GM12865 (cell line): ENCODE data around the gene PDGFB.

ENCODE experiments used
- DNase-seq: peaks from one replicate; pipeline ENCODE4 v3.0.0; 2010; ENCODE audit warnings: low read depth
- H3K4me3 ChIP-seq: 2 replicates; pipeline ENCODE4 v1.5.1; 2011; ENCODE audit warnings: mild to moderate bottlenecking, low read depth, low read length, control low read depth
- TF ChIP-seq, protein P1 (sequence below): IDR thresholded peaks from 2 replicates; pipeline ENCODE4 v1.5.1; 2011; ENCODE audit warnings: low read length, control low read depth, low read depth, inconsistent platforms; ENCODE audit not compliant: insufficient read depth; ENCODE audit errors: missing control alignments

Gene PDGFB

DNA sequence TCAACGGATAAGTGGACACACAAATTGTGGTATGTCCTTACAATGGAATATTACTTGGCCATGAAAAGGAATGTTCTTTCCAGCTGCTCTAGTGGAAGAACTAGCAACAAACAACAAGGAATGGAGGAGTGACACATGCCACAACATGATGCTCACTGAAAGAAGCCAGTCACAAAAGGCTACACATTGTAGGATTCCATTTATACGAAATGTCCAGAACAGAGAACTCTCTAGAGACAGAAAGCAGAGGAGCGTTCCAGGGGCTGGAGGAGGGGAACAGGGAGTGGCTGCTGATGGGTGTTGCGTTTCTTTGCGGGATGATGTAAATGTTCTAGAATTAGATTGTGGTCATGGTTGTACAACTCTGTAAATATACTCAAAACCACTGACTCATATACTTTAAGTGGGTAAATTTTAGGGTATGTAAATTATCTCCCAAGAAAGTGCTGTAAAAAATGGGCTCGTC, 32.4 kb upstream of the PDGFB start:
- DNase-seq, result no peak
- no peak overlapping the region for H3K4me3 ChIP-seq
- TF ChIP-seq, protein P1, sequence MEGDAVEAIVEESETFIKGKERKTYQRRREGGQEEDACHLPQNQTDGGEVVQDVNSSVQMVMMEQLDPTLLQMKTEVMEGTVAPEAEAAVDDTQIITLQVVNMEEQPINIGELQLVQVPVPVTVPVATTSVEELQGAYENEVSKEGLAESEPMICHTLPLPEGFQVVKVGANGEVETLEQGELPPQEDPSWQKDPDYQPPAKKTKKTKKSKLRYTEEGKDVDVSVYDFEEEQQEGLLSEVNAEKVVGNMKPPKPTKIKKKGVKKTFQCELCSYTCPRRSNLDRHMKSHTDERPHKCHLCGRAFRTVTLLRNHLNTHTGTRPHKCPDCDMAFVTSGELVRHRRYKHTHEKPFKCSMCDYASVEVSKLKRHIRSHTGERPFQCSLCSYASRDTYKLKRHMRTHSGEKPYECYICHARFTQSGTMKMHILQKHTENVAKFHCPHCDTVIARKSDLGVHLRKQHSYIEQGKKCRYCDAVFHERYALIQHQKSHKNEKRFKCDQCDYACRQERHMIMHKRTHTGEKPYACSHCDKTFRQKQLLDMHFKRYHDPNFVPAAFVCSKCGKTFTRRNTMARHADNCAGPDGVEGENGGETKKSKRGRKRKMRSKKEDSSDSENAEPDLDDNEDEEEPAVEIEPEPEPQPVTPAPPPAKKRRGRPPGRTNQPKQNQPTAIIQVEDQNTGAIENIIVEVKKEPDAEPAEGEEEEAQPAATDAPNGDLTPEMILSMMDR, result no peak

DNA sequence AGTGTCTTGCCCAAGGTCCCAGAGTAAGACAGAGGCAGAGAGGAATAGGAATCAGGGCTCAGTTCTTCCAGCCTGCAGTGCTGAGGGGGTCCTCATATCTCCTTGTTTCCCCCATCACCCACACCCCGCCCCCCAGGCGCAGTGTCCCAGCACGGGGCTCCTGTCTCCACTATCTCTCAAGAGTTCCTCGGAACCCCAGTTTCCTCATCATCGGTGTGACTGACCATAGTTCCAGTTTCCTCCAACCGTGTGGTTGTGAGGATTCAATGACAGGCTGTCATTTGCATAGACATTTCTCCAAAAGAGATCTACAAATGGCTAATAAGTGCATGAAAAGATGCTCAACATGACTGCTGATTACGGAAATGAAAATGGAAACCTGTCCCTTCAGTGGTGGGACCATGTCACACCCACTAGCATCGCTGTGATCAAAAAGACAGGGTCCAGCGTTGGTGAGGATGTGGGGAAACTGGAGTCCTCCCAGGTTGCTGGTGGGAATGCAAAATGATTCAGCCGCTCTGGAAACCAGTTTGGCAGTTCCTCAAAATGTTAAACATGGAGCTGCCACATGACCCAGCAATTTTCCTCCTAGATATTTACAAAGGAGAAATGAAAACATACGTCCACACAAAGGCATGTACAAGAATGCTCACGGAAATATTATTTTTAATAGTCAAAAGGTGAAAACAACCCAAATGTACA, 31.8 kb upstream of the PDGFB start:
- no peak overlapping the region for H3K4me3 ChIP-seq
- DNase-seq, result no peak
- TF ChIP-seq, protein P1, result no peak

DNA sequence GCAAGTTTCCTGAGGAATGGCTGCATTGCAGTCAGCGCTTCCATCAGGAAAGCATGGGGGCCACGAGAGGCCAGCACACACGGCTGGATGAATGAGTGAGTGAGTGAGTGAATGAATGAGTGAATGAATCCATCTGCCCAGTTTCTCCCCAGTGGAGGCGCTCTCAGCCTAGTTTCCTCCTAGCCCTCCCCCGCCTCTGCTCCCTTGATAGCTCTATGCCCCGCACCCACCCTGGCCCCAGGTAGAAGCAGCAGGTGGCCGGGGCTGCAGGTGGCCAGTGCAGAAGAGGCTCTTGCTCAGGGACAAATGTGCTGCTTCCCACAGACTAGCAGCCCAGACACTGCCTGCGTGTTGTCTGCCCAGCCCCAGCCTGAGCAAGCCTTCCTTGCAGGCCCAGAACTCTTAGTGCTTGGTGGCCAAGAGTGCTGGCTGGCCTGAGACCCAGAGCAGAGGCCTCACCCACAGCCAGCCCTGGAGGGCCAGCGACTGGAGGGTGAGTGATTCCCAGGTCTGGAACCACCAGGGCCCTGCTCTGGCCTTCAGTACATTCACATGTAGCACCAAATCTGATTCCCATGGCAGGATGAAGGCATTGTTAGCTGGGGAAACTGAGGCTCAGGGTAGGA, 31.1 kb upstream of the PDGFB start:
- TF ChIP-seq, protein P1, result no peak
- no peak for DNase-seq
- H3K4me3 ChIP-seq, result no peak overlapping the region

DNA sequence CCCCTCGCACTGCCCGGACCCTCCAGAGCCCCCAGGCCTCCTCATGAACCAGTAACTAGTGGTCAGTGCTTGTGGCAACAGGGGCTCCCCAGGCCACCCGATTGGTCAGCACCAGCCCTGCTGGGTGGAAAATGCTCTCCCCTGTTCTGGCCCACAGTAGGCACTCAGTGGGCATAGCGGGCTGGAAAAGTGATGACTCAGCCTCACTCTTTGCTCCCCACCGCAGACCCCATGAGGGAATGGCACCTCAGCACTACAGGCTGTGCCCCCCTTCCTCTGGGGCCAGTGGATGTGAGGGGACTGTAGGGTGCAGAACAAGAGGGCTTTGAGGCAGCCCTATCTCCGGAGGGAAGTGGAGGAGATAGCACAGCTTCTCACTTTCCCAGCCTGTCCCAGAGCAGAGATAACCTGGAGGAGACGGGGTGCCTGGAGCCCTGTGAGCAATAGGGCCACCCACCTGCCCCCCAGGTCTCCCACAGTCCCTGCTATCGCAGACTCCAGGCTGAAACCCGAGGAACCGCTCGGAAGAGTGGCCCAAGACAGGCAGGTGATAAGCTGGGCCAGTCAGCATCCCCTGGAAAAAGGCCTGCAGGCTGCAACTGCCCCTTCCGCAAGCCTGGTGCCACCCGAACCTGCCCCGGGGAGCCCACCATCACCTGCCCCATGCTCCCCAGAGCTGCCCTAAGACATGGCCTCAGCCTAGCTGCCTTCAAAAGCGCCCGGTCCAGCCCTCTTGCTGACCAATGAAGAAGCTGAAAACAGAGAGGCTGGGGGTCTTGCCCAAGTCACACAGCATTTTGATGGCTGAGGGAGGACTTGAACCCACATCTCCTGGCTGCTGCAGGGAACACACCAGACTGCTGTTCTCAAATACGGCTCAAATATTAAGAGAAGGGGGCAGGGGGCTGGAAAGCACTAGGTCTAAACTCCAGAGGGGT, 29.4 kb upstream of the PDGFB start:
- H3K4me3 ChIP-seq, result no peak overlapping the region
- TF ChIP-seq, protein P1, result no peak
- no peak for DNase-seq

DNA sequence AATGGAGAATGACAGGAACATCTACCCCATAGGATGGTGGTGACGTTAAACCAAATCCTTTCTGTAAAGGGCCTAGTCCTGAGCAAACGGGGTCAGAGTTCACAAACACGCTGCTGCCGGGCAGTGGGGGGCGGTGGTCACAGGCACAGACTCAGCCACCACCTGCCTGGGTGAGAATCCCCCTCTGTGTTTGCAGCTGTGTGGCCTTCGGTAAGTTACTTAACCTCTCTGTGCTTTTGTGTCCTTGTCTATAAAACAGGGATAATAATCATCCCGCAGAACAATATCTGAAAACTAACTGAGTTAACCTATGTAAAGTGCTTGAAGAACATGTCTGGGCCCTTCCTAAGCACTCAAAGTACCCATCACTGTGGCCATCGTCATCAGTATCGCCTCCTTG, 26.0 kb upstream of the PDGFB start:
- TF ChIP-seq, protein P1, result no peak
- H3K4me3 ChIP-seq, result no peak overlapping the region
- DNase-seq, result no peak

DNA sequence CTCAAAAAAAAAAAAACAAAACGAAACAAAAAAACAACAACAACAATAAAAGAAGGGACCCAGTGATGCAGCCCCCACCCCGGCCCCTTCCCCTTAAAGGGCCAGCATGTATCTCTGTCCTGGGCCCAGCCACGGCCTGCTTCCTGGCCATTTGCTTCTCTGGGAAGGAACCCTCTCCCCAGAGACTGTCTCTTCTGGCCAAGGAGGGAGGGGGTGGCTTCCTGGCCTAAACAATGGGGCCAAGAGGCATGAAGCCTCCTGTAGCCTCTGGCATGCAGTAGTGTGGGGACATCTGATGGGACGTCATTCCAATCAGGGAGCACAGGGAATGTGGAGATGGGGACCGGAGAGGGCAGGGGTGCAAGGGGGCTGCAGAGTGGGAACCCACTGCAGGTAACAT, 25.5 kb upstream of the PDGFB start:
- TF ChIP-seq, protein P1, result no peak
- no peak for DNase-seq
- no peak overlapping the region for H3K4me3 ChIP-seq
